SK-N-SH (cell line): ENCODE measurements around the gene KIF5B. TPM values are rescaled to one million over a fixed set of nuclear protein-coding genes. Genes with fewer than 3 reads are reported as not detected.

ENCODE experiments used
- CTCF ChIA-PET: fragments of 300-600, 350-600 bp; formaldehyde crosslinking; extraction: SDS; loops from one replicate; lab custom pipeline; 2021; lab: Yijun Ruan, JAX
- POLR2A ChIA-PET: fragments of 350-600 bp; sonication (Branson Sonifier 250); formaldehyde crosslinking; extraction: SDS; loops from one replicate; lab custom pipeline; 2020; ENCODE audit warnings: antibody characterized with exemption, inconsistent platforms; lab: Yijun Ruan, JAX
- DNase-seq: peaks from one replicate; pipeline ENCODE4 v3.0.0; 2012
- H2AFZ ChIP-seq: fragments of 200-600 bp; sonication (generic); 2 replicates; pipeline ENCODE4 v1.8.1; 2016; ENCODE audit warnings: antibody characterized with exemption, mild to moderate bottlenecking, low read depth
- H3F3A ChIP-seq: fragments of 200-600 bp; sonication (generic); replicated peaks from 2 replicates; pipeline ENCODE3; 2016; ENCODE audit warnings: antibody characterized with exemption, mild to moderate bottlenecking; ENCODE audit not compliant: insufficient read depth
- H3K27ac ChIP-seq, 2 experiments: fragments of 200-500 bp in 1 of 2; fragments of 200-600 bp in 1 of 2; sonication (Bioruptor generic) in 1 of 2; sonication (generic), shearing (Covaris generic) in 1 of 2; 2 replicates each; pipeline versions ENCODE4 v1.5.1 to v1.6.1; 2014 to 2016; ENCODE audit warnings: low read depth in 2 of 2, inconsistent platforms in 1 of 2, low read length in 1 of 2, mild to moderate bottlenecking in 1 of 2, mixed read lengths in 1 of 2
- H3K27me3 ChIP-seq: fragments of 200-600 bp; sonication (generic), shearing (Covaris generic); 2 replicates; pipeline ENCODE4 v1.6.1; 2016; ENCODE audit warnings: mixed run types; ENCODE audit not compliant: insufficient read depth
- H3K36me3 ChIP-seq, 2 experiments: fragments of 200-500 bp in 1 of 2; fragments of 200-600 bp in 1 of 2; sonication (Bioruptor generic) in 1 of 2; sonication (generic) in 1 of 2; replicated peaks in 1 of 2; 2 replicates each; pipeline versions ENCODE3 to v1.5.1; 2014 to 2016; ENCODE audit warnings: low read length in 1 of 2, mild to moderate bottlenecking in 1 of 2; ENCODE audit not compliant: insufficient read depth in 2 of 2, control insufficient read depth in 1 of 2
- H3K4me1 ChIP-seq, 2 experiments: fragments of 200-500 bp in 1 of 2; fragments of 200-600 bp in 1 of 2; sonication (Bioruptor generic) in 1 of 2; sonication (generic), shearing (Covaris generic) in 1 of 2; 2 replicates each; pipeline versions ENCODE4 v1.5.1 to v1.6.1; 2014 to 2016; ENCODE audit warnings: low read depth in 1 of 2, low read length in 1 of 2, mixed run types in 1 of 2; ENCODE audit not compliant: insufficient read depth in 2 of 2, control insufficient read depth in 1 of 2
- H3K4me2 ChIP-seq: fragments of 200-600 bp; sonication (generic), shearing (Covaris generic); 2 replicates; pipeline ENCODE4 v1.6.1; 2017; ENCODE audit warnings: mixed run types
- H3K4me3 ChIP-seq, 2 experiments: fragments of 200-500 bp in 1 of 2; fragments of 200-600 bp in 1 of 2; sonication (Bioruptor generic) in 1 of 2; sonication (generic), shearing (Covaris generic) in 1 of 2; 2 replicates each; pipeline versions ENCODE4 v1.5.1 to v1.8.1; 2014 to 2016; ENCODE audit warnings: low read depth in 2 of 2, inconsistent platforms in 1 of 2, low read length in 1 of 2, mild to moderate bottlenecking in 1 of 2, mixed read lengths in 1 of 2, moderate library complexity in 1 of 2
- H3K79me2 ChIP-seq: fragments of 200-600 bp; sonication (generic); 2 replicates; pipeline ENCODE4 v1.8.1; 2017; ENCODE audit warnings: mild to moderate bottlenecking; ENCODE audit not compliant: insufficient read depth
- H3K9ac ChIP-seq: fragments of 200-600 bp; sonication (generic); 2 replicates; pipeline ENCODE4 v1.6.1; 2017; ENCODE audit warnings: mixed run types
- H3K9me2 ChIP-seq: fragments of 200-600 bp; sonication (generic); 2 replicates; pipeline ENCODE4 v1.6.1; 2017; ENCODE audit warnings: mixed run types
- H3K9me3 ChIP-seq: fragments of 200-600 bp; sonication (generic); 2 replicates; pipeline ENCODE4 v1.6.1; 2017; ENCODE audit warnings: mixed run types, mild to moderate bottlenecking, moderate library complexity
- H4K20me1 ChIP-seq: fragments of 200-600 bp; sonication (generic); 2 replicates; pipeline ENCODE4 v1.6.1; 2017; ENCODE audit warnings: mild to moderate bottlenecking, mixed run types; ENCODE audit not compliant: insufficient read depth
- CTCF ChIP-seq: fragments of 200-600 bp; sonication (generic); IDR thresholded peaks from 2 replicates; pipeline ENCODE4 v1.6.1; 2017; ENCODE audit warnings: antibody characterized with exemption, mild to moderate bottlenecking, moderate library complexity
- EP300 ChIP-seq, 2 experiments: IDR thresholded peaks; 2 replicates each; pipeline versions ENCODE4 v1.4.0 to v1.6.1; 2012; ENCODE audit warnings: borderline replicate concordance in 1 of 2, low read depth in 1 of 2, low read length in 1 of 2
- FOSL2 ChIP-seq: IDR thresholded peaks from 2 replicates; pipeline ENCODE4 v1.4.0; 2012; ENCODE audit warnings: low read depth, mild to moderate bottlenecking, moderate library complexity, borderline replicate concordance
- FOXJ3 ChIP-seq: sonication (generic); formaldehyde crosslinking; IDR thresholded peaks from 2 replicates; pipeline ENCODE4 v1.5.1; 2020; ENCODE audit warnings: mild to moderate bottlenecking, missing genetic modification reagents
- IRF3 ChIP-seq: fragments of 150-350 bp; IDR thresholded peaks from 2 replicates; pipeline ENCODE4 v1.6.1; 2016; ENCODE audit warnings: mild to moderate bottlenecking, low read depth, low read length
- NFIC ChIP-seq: IDR thresholded peaks from 2 replicates; pipeline ENCODE4 v1.4.0; 2012; ENCODE audit warnings: borderline replicate concordance
- POLR2AphosphoS5 ChIP-seq: IDR thresholded peaks from 2 replicates; pipeline ENCODE4 v1.6.1; 2012; ENCODE audit warnings: low read depth, low read length
- SIN3A ChIP-seq: IDR thresholded peaks from 2 replicates; pipeline ENCODE4 v1.6.1; 2012; ENCODE audit warnings: low read depth, mild to moderate bottlenecking, low read length, moderate library complexity, borderline replicate concordance
- USF2 ChIP-seq: fragments of 150-350 bp; IDR thresholded peaks from 2 replicates; pipeline ENCODE4 v1.6.1; 2017; ENCODE audit warnings: antibody characterized with exemption, low read length, low read depth, borderline replicate concordance
- WGBS: methylation state at CpG from one replicate; pipeline ENCODE4 v1.1.6; 2017; ENCODE audit warnings: low lambda C conversion rate; 5-methylcytosine and 5-hydroxymethylcytosine counted together
- polyA plus RNA-seq, 3 experiments: library from polyadenylated mRNA; depleted of rRNA; stranded (reverse); fragments of >200 nt; gene quantifications; 2 replicates each; pipeline ENCODE4 v1.2.3, GENCODE V29; 2012
- TF ChIP-seq, protein P1 (sequence below): IDR thresholded peaks from 2 replicates; pipeline ENCODE4 v1.6.1; 2012; ENCODE audit warnings: mild to moderate bottlenecking, low read depth, low read length, moderate library complexity

KIF5B gene
- polyA plus RNA-seq, 1 of the 3 experiments (the other 2 are of a cell fraction), result 15.7 TPM

- TF ChIP-seq, protein P1, sequence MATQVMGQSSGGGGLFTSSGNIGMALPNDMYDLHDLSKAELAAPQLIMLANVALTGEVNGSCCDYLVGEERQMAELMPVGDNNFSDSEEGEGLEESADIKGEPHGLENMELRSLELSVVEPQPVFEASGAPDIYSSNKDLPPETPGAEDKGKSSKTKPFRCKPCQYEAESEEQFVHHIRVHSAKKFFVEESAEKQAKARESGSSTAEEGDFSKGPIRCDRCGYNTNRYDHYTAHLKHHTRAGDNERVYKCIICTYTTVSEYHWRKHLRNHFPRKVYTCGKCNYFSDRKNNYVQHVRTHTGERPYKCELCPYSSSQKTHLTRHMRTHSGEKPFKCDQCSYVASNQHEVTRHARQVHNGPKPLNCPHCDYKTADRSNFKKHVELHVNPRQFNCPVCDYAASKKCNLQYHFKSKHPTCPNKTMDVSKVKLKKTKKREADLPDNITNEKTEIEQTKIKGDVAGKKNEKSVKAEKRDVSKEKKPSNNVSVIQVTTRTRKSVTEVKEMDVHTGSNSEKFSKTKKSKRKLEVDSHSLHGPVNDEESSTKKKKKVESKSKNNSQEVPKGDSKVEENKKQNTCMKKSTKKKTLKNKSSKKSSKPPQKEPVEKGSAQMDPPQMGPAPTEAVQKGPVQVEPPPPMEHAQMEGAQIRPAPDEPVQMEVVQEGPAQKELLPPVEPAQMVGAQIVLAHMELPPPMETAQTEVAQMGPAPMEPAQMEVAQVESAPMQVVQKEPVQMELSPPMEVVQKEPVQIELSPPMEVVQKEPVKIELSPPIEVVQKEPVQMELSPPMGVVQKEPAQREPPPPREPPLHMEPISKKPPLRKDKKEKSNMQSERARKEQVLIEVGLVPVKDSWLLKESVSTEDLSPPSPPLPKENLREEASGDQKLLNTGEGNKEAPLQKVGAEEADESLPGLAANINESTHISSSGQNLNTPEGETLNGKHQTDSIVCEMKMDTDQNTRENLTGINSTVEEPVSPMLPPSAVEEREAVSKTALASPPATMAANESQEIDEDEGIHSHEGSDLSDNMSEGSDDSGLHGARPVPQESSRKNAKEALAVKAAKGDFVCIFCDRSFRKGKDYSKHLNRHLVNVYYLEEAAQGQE, result no peak
- no peak for TF ChIP-seq NFIC
Measured at GRCh38 chr10:32038777-32039176, 17.4 kb downstream of the KIF5B start (continued).

DNA sequence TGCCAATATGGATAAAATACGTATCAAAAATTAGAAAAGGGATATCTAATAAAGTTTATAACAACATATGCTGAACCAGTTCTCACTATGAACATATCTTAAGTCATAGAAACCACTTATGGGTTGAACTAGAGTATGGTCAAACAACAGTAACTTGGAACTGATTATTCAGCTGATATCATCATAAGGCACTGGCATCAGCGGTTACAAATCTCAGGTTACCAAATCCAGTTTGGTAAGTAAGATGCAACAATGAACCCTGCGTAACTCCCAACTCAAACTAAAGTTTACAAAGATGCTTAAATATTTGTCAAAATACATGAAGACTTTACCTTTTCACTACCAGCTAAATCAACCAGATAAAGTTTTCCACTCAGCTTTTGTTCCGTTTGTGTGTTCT, 19.3 kb downstream of the KIF5B start:
- peaks cover 78 to 93% of the 10 kb centered on the region in 2 experiments for H3K36me3 ChIP-seq
- POLR2A ChIA-PET, result no interaction called here

More for the DNA sequence above, 19.3 kb downstream of the KIF5B start:
- Histone ChIP-seq H3K4me1 (peaks cover 0 to 20% of the 10 kb centered on the region in 2 experiments; a peak in 2 of 4 replicates), H3K9ac (no peak overlapping the region), H3K27me3 (no peaks in the 10 kb centered on the region), H3K9me3 (no peaks in the 10 kb centered on the region), H3K4me2 (no peak overlapping the region), H4K20me1 (peaks cover 32% of the 10 kb centered on the region), H3F3A (peaks cover 12% of the 10 kb centered on the region), H3K9me2 (no peaks in the 10 kb centered on the region), H2AFZ (no peak overlapping the region), H3K79me2 (peaks cover 97% of the 10 kb centered on the region), H3K4me3 (no peak overlapping the region), H3K27ac (no peak overlapping the region)
- TF ChIP-seq IRF3 (no peak), USF2 (no peak), FOXJ3 (CRISPR knock-in tag) (no peak), CTCF (no peak), EP300 (IDR thresholded peaks at IDR 0.05; ENCODE audit: borderline replicate concordance in 1 of 2, low read depth in 1 of 2, low read length in 1 of 2) (no peak), SIN3A (no peak), FOSL2 (no peak), POLR2AphosphoS5 (no peak)
- CTCF ChIA-PET, result interaction anchor here (1.3 kb wide), 1 partner anchor 9 kb away, joined by 3 read pairs; no protein-coding TSS in a partner anchor
- WGBS, result 98% methylated on average over 4 of the region's 4 CpGs
- DNase-seq, result no peak
